ENCODE data around the gene ASCL2.

DNA sequence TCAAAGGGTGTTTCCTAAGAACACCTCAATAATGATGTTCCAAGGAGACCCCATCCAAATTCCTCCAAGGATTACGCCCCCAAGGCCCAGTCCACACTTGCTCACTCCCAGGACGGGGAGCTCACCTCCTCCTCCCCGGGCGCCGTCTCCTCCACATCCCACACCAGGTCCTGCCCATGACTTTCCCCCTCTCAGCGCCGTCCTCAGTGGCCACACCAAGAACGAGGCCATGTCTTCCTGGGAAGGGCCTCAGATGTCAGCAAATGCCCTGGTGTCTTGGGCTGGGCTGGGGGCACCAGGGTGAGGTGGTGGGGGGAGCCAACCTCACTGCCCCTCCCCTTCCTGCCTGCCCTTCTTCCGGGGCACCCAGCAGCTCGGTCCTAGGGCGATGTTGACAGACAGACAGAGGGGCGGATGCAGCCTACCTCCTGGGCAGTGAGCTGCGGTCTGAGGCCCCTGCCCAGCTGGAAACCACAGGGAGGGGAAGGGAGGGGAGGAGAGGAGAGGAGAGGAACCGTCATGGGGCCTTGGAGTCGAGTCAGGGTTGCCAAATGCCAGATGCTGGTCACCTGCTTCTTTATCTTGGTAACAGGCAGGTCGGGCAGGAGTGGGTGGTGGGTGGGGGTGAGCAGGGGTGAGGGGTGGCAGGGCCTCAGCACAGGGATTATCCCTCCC lies 31.4 kb upstream of the ASCL2 start, which contains the start of the genes C11orf21 and TSPAN32:
- no peak for TF ChIP-seq FOXM1 (IDR thresholded peaks at IDR 0.05; ENCODE audit: borderline replicate concordance)
- TF ChIP-seq, protein P1, sequence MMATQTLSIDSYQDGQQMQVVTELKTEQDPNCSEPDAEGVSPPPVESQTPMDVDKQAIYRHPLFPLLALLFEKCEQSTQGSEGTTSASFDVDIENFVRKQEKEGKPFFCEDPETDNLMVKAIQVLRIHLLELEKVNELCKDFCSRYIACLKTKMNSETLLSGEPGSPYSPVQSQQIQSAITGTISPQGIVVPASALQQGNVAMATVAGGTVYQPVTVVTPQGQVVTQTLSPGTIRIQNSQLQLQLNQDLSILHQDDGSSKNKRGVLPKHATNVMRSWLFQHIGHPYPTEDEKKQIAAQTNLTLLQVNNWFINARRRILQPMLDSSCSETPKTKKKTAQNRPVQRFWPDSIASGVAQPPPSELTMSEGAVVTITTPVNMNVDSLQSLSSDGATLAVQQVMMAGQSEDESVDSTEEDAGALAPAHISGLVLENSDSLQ (IDR thresholded peaks at IDR 0.05) = no peak
- TF ChIP-seq FOXK2 (IDR thresholded peaks at IDR 0.05) = no peak
- TF ChIP-seq HDGF (IDR thresholded peaks at IDR 0.05; ENCODE audit: borderline replicate concordance) = no peak
